EL (cell line): ENCODE results near the gene CDRT15.
"Not testable (repeated sequence)": the region's sequence is repeated elsewhere in the genome, so short reads cannot be mapped to it uniquely, and the experiment has no call there.

Experiments used
- DNase-seq: peaks from one replicate; pipeline ENCODE4 v3.0.0-alpha.2; 2016

CDRT15 gene

GRCh38 chr17:14205992-14206461, 30.6 kb downstream of the CDRT15 start:
- no peak for DNase-seq

- no peak for DNase-seq
These were observed 31.3 kb downstream of the CDRT15 start for GRCh38 chr17:14205380-14205779.

GRCh38 chr17:14204546-14204945, 32.1 kb downstream of the CDRT15 start:
- DNase-seq = no peak

GRCh38 chr17:14204084-14204483, 32.6 kb downstream of the CDRT15 start:
- no peak for DNase-seq

GRCh38 chr17:14203388-14203787, 33.3 kb downstream of the CDRT15 start:
- DNase-seq = no peak

- DNase-seq = no peak
These were observed 34.1 kb downstream of the CDRT15 start for GRCh38 chr17:14202388-14203166.

GRCh38 chr17:14201988-14202380, 34.7 kb downstream of the CDRT15 start:
- no peak for DNase-seq

- no peak for DNase-seq
These were observed 35.4 kb downstream of the CDRT15 start for GRCh38 chr17:14201021-14201987.

GRCh38 chr17:14200354-14200753, 36.3 kb downstream of the CDRT15 start:
- DNase-seq = no peak

GRCh38 chr17:14199601-14200000, 37.1 kb downstream of the CDRT15 start:
- no peak for DNase-seq

GRCh38 chr17:14198575-14198974, 38.1 kb downstream of the CDRT15 start:
- DNase-seq = no peak

- DNase-seq = no peak
These were observed 38.6 kb downstream of the CDRT15 start for GRCh38 chr17:14198013-14198412.

GRCh38 chr17:14197586-14197985, 39.1 kb downstream of the CDRT15 start:
- DNase-seq = no peak

- DNase-seq = no peak
These were observed 39.6 kb downstream of the CDRT15 start for GRCh38 chr17:14197057-14197456.

GRCh38 chr17:14196377-14196997, 40.2 kb downstream of the CDRT15 start:
- DNase-seq = no peak

- DNase-seq = not testable (repeated sequence)
These were observed 43.9 kb downstream of the CDRT15 start for GRCh38 chr17:14192636-14193344.

- DNase-seq = not testable (repeated sequence)
These were observed 44.6 kb downstream of the CDRT15 start for GRCh38 chr17:14192039-14192438.

GRCh38 chr17:14191469-14191868, 45.2 kb downstream of the CDRT15 start:
- DNase-seq = not testable (repeated sequence)

- not testable (repeated sequence) for DNase-seq
These were observed 45.9 kb downstream of the CDRT15 start for GRCh38 chr17:14190774-14191173.

GRCh38 chr17:14186443-14186842, 50.2 kb downstream of the CDRT15 start:
- DNase-seq = not testable (repeated sequence)
